ENCODE data around the gene GRM8.

Gene GRM8

DNA sequence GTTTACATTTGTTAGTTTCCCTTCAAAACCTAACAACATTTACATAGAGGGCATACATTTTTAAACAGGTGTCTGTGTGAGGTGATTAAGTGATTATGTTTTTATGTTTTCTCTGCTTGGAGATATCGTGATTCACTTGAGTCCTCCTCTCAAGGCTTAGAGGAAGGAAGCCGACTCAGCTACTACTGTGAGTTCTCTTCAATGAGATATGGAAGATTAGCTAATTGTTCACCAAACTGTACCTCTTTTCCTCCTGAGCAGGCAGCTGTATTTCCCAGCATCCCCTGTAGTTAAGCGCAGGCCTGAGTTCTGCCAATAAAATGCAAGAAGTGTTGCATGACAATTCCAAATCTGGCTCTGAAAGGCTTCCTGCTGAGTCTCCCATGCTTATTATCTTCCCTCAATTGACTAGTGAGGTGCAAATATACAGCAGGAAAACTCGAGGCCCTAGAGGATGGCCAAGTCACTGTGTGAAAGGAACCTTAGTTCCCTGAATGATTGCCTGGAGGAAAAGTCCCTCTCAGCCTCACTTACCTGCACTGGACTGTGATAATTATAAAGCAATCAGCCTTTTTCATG, 528.7 kb downstream of the GRM8 start:
- no peak overlapping the region for H3K27ac ChIP-seq
- TF ChIP-seq, protein P1, sequence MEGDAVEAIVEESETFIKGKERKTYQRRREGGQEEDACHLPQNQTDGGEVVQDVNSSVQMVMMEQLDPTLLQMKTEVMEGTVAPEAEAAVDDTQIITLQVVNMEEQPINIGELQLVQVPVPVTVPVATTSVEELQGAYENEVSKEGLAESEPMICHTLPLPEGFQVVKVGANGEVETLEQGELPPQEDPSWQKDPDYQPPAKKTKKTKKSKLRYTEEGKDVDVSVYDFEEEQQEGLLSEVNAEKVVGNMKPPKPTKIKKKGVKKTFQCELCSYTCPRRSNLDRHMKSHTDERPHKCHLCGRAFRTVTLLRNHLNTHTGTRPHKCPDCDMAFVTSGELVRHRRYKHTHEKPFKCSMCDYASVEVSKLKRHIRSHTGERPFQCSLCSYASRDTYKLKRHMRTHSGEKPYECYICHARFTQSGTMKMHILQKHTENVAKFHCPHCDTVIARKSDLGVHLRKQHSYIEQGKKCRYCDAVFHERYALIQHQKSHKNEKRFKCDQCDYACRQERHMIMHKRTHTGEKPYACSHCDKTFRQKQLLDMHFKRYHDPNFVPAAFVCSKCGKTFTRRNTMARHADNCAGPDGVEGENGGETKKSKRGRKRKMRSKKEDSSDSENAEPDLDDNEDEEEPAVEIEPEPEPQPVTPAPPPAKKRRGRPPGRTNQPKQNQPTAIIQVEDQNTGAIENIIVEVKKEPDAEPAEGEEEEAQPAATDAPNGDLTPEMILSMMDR (conservative IDR thresholded peaks at IDR 0.05), result no peak
- TF ChIP-seq ZFX (IDR thresholded peaks at IDR 0.05), result no peak

DNA sequence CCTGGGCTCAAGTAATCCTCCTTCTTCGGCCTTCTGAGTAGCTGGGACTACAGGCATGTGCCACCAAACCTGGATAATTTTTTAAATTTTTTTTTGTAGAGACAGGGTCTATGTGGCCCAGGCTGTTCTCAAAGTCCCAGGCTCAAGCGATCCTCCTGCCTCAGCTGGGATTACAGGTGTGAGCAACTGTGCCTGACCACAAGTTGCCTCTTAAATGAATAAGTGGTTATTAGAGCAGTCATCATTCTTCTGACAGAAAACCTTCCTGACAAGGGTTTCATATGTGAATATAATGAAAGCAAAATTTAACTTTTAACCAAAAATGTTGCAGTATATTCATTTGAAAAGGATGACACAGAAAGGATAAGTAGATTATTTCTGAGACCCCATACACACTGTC, 532.5 kb downstream of the GRM8 start:
- TF ChIP-seq, protein P1 (conservative IDR thresholded peaks at IDR 0.05), result no peak
- no peak for TF ChIP-seq ZFX (IDR thresholded peaks at IDR 0.05)
- no peak overlapping the region for H3K27ac ChIP-seq

DNA sequence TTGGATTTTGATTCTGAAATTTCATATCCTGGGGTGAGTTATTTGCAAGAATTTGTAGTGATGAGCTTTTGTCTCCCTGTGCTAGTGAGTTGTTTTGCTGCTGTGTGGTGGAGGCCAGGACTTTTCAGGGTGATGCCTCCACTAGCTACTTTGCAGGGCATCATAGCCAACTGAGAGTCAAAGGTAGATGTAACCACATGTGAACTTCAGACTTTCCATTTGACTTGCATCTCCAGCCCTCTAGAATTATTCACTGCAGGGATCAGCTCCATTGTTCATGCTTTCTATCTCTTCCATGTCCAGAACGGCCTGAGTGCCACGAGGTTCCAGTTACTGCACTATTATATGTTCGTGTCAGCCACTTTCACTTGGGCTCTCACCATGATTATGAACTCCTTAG, 534.3 kb downstream of the GRM8 start:
- TF ChIP-seq, protein P1 (conservative IDR thresholded peaks at IDR 0.05), result no peak
- TF ChIP-seq ZFX (IDR thresholded peaks at IDR 0.05), result no peak

DNA sequence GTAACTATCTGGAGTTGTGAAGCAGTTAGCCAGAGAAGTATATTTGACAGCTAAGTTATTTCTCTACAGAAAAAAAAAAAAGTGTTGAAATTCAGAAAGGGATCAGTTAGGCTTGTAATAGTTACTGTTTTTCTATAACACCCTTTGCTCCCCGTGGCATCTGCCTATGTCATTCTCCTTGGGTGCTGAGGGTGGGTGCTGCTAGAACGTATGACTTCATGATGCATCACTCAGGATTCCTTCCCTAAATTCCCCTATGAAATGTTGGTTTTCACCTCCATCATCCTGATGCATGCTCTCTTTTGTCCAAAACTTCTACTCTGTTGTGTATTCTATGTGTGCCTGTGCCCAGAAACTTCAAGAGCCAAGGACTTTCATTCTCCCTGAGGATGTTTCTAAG, 536.4 kb downstream of the GRM8 start:
- TF ChIP-seq, protein P1 (conservative IDR thresholded peaks at IDR 0.05), result no peak
- no peak for TF ChIP-seq ZFX (IDR thresholded peaks at IDR 0.05)
- H3K27ac ChIP-seq, result no peak overlapping the region

More for the DNA sequence above, 534.3 kb downstream of the GRM8 start:
- H3K27ac ChIP-seq, result no peak overlapping the region

DNA sequence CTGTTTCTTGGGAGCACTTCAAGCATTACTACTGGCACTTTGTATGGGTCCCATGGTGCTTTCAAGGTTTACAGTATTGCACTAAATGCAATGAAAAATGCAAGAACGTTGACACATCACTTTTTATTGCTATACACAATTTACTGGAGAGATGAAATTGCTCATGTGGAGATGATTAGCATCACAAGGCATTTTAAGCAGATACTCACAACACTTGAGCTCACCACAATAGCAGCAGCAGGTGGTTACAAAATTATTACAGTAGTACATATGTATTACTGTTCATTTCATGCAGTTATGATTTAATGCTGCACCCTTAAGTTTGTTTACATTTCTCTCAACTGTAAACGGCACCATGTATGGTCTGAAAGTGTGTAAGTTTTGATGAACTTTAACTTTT, 537.7 kb downstream of the GRM8 start:
- no peak for TF ChIP-seq ZFX (IDR thresholded peaks at IDR 0.05)
- TF ChIP-seq, protein P1 (conservative IDR thresholded peaks at IDR 0.05), result no peak
- H3K27ac ChIP-seq, result no peak overlapping the region

DNA sequence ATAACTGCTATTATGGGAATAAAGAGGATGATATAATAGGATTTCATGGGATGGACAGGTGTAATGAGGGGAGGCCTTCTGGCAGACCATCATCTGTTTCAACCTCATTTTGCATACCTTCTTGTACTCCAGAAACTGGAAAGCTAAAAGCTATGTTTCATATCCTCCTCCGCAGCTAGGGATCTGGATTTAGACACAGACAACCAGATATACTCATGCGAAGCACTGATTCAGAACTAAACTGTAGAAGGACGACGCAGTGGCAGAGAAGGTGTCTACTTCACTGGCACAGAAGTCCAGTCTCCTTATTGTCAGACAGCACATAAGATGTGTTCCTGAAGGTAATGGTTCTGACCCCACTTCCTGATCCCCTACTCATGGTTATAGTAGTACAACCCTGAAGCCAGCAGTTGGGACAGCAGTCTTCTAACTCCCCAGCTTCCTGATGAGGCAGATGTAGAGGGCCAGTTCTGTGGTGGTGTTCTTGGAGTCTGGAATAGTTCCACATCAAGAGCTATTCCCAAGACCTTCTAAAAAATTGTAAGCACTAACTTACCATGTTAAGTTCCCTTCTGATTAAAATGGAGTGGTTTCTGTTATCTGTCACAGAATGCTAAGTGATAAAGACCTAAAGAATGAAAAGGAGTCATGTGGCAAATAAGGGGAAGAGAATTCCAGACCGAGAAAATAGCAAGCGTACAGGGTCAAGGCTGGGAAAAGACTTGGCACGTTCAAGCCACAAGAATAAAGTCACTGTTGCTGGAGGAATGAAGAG, 550.3 kb downstream of the GRM8 start:
- no peak overlapping the region for H3K27ac ChIP-seq
- TF ChIP-seq ZFX (IDR thresholded peaks at IDR 0.05), result no peak
- TF ChIP-seq, protein P1 (conservative IDR thresholded peaks at IDR 0.05), result no peak

DNA sequence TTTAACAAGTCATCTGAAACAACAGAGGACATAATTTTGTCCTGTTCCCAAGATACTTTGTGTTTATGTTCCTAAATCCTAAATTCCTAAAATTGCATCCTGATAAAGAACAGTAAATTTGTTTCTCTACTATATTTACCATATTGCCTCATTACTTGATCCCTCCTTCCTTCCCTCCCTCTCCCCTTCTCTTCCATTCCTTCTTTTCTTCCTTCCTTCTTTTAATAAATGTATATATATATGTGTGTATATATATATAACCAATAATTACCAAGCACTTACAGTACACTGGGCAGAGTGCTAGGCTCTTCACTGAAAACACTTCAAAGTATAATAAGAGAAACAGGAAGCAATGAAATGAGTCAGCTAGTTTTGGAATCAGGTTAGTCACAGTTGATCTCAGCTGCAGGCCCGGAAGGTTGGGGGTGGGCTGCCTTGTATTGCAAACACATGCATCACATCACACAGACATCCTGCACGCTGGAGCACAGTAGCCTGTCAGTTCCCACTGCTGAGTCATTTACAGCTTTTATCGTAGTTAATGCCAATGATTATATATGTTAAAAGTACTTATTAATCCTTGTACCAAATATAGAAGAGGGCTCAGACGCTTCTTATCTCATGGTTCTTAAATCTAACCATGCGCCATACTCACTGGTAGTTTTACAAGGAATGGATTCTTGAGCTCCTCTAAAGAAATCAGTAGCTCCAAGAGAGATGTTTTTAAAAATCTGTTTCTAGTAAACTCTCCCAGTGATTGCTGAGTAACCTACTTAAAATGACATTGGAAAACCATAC, 551.7 kb downstream of the GRM8 start:
- H3K27ac ChIP-seq, result no peak overlapping the region
- TF ChIP-seq, protein P1 (conservative IDR thresholded peaks at IDR 0.05), result no peak
- TF ChIP-seq ZFX (IDR thresholded peaks at IDR 0.05), result no peak
